Thyroid gland (tissue), 4 donors: ENCODE measurements around the gene TRMT1L. TPM values are rescaled to one million over a fixed set of nuclear protein-coding genes. Genes with fewer than 3 reads are reported as not detected.
A peak's percentile ranks its signal among the peaks of the same experiment; 100 is the strongest.
"Not testable (repeated sequence)": the region's sequence is repeated elsewhere in the genome, so short reads cannot be mapped to it uniquely, and the experiment has no call there.

ENCODE experiments used
- DNase-seq, 2 donors: peaks; one replicate each; pipeline ENCODE4 v3.0.0-alpha.2; 2019
- H3K27ac ChIP-seq, 3 donors: fragments of 200-600 bp; sonication (generic); 1 replicate in 2 of 3; 2 replicates in 1 of 3; pipeline ENCODE4 v1.5.1; 2016 to 2019; ENCODE audit warnings: mild to moderate bottlenecking in 1 of 3, moderate library complexity in 1 of 3
- H3K27me3 ChIP-seq: fragments of 200-600 bp; sonication (generic); one replicate; pipeline ENCODE4 v1.5.1; 2019
- H3K36me3 ChIP-seq, 2 donors: fragments of 200-600 bp; sonication (generic); one replicate each; pipeline ENCODE4 v1.5.1; 2016 to 2019
- H3K4me1 ChIP-seq, 2 donors: fragments of 200-600 bp; sonication (generic); one replicate each; pipeline ENCODE4 v1.5.1; 2017 to 2019
- H3K4me3 ChIP-seq, 3 donors: fragments of 200-600 bp; sonication (generic); replicated peaks in 1 of 3; 1 replicate in 2 of 3; 2 replicates in 1 of 3; pipeline ENCODE4 v1.5.1; 2016; ENCODE audit warnings: mild to moderate bottlenecking in 1 of 3
- H3K9me3 ChIP-seq: fragments of 200-600 bp; sonication (generic); one replicate; pipeline ENCODE4 v1.5.1; 2017
- CTCF ChIP-seq, 6 experiments: fragments of 200-600 bp in 3 of 6; fragments of 450-650 bp in 3 of 6; sonication (generic) in 3 of 6; IDR thresholded peaks; one replicate each; pipeline ENCODE4 v1.5.1; 2016 to 2019; ENCODE audit warnings: antibody characterized with exemption in 6 of 6, mild to moderate bottlenecking in 2 of 6, inconsistent platforms in 1 of 6, moderate library complexity in 1 of 6
- POLR2A ChIP-seq, 2 donors: fragments of 450-650 bp; IDR thresholded peaks; one replicate each; pipeline ENCODE4 v1.6.1; 2017; ENCODE audit warnings: antibody characterized with exemption in 2 of 2, mild to moderate bottlenecking in 2 of 2, moderate library complexity in 1 of 2
- WGBS, 2 donors: methylation state at CpG; one replicate each; pipeline ENCODE4 v1.1.5; 2017; 5-methylcytosine and 5-hydroxymethylcytosine counted together
- intact Hi-C: fragments of 100-400 bp; cut with DNase I; formaldehyde crosslinking; loops from one replicate; pipeline ENCODE4 v1.15.1; 2023
- total RNA-seq, 4 donors: library from RNA; depleted of rRNA; stranded (reverse); fragments of >200 nt; gene quantifications; one replicate each; pipeline ENCODE4 v1.2.3, GENCODE V29; 2016

Gene TRMT1L
- total RNA-seq: 10 to 100 TPM; 25.2 to 31.7 (median 27.1) TPM

DNA sequence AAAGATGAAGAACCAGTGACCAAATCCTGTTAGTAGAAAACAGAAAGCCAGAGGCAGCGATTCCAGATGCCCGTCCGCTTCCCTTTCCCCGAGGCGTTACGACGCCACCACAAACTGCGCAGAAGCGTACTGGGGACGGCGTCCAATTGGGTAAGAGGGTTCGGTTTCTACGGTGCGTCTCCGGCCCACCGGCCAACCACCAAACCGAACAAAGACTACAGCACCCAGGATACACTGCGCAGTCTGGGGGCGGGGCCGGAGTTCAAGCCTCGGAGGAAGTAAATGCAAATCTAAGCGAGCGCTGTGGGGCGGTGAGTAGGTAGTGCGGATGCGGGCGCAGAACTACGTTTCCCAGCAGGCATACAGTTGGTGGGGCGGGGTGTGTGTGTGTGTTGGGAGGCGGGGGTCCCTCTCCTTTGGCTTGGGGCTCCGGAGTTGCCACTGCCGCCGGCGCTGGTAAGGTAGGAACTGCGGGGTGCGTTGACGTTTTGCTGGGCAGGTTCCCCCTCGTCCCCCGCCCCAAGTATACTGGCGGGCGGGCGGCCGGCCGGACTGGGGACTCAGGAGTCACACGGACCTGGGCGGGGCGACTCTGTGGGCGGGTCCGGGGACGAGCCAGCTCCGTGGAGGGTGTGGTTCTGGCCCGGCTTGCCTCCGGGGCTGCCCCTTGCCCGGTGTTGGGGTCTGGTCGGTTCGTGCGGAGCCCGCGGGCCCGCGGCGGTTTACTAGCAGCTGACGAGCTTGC, at the start of gene TRMT1L, which contains the start of gene SWT1:
Gene TRMT1L, minus strand, starts transcription at position 100 of the 745 bp plus-strand sequence. CDS start 241 bp downstream, outside the sequence.
Gene SWT1, plus strand, starts transcription at position 314 of the 745 bp plus-strand sequence. CDS start 3,675 bp downstream, outside the sequence.
- intact Hi-C loops: no loop called here

DNA sequence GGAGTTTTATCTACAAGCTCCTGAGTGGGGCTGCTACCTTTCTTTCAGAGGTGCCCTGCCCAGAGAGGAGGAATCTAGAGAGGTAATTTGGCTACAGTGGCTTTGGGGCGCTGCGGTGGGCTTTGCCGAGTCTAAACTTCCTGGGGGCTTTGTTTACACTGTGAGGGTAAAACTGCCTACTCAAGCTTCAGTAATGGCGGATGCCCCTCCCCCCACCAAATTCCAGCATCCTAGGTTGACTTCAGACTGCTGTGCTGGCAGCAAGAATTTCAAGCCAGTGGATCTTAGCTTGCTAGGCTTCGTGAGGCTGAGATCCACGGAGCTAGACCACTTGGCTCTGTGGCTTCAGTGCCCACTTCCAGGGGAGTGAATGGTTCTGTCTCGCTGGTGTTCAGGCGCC, 44.1 kb upstream of the TRMT1L start:
- Histone ChIP-seq H3K27ac (no peak overlapping the region), H3K27me3 (no peaks in the 10 kb centered on the region), H3K36me3 (peaks cover 0 to 4% of the 10 kb centered on the region in 2 donors), H3K4me1 (no peaks in the 10 kb centered on the region), H3K4me3 (no peak overlapping the region), H3K9me3 (no peaks in the 10 kb centered on the region)
- intact Hi-C loops: no loop called here
- DNase-seq: no peak
- WGBS, 2 donors: 96 to 97% methylated on average over 5 of the region's 8 CpGs
- TF ChIP-seq POLR2A (IDR thresholded peaks at IDR 0.05) (no peak), CTCF (IDR thresholded peaks at IDR 0.05) (no peak)

More for the DNA sequence above, at the start of gene TRMT1L, which contains the start of gene SWT1:
- peaks cover 12 to 22% of the 10 kb centered on the region in 2 donors for H3K4me1 ChIP-seq
- 0% methylated on average over 24 to 42 of the region's 63 CpGs for WGBS, 2 donors
- H3K27ac ChIP-seq: peak within 1 kb of the TSS; percentile 96 to 98 (median 98)
- TF ChIP-seq POLR2A (IDR thresholded peaks at IDR 0.05) (peak; percentile 87 to 99), CTCF (IDR thresholded peaks at IDR 0.05) (no peak)
- DNase-seq: peak; percentile 100
- H3K36me3 ChIP-seq: no peaks in the 10 kb centered on the region
- no peaks in the 10 kb centered on the region for H3K9me3 ChIP-seq
- H3K27me3 ChIP-seq: no peaks in the 10 kb centered on the region
- H3K4me3 ChIP-seq: peak within 1 kb of the TSS; percentile 44 to 84 (median 79)

DNA sequence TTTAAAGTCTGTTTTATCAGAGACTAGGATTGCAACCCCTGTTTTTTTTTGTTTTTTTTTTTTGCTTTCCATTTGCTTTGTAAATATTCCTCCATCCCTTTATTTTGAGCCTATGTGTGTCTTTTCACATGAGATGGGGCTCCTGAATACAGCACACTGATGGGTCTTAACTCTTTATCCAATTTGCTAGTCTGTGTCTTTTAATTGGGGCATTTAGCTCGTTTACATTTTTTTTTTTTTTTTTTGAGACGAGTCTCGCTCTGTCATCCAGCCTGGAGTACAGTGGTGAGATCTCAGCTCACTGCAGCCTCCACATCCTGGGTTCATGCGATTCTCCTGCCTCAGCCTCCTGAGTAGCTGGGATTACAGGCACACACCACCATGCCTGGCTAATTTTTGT, 42.0 kb upstream of the TRMT1L start:
- H3K27me3 ChIP-seq, H3K4me3 ChIP-seq, H3K36me3 ChIP-seq, DNase-seq, H3K9me3 ChIP-seq, intact Hi-C loops, H3K27ac ChIP-seq, H3K4me1 ChIP-seq: not testable (repeated sequence)
- WGBS, 2 donors: 98% methylated on average over 4 of the region's 4 CpGs

DNA sequence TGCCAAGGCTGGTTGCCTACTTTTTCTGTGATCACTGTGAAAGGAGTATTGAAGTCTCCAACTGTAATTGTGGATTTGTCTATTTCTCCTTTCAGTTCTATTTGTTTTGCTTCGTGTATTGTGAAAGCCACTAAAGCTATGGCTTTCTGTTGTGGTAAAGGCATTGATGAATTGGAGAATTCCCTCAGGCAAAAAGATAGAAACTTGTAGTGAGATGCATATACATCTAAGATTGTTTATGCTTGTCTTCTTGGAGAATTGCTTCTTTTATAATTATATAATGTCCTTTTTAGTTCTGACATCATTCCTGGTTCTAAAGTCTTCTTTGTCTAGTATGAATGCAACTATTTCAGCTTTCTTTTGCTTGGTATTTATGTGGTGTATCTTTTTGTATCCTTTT, 37.0 kb upstream of the TRMT1L start:
- no peaks in the 10 kb centered on the region for H3K27me3 ChIP-seq
- no peaks in the 10 kb centered on the region for H3K9me3 ChIP-seq
- DNase-seq: no peak
- intact Hi-C loops: no loop called here
- no peak overlapping the region for H3K27ac ChIP-seq
- no peak for TF ChIP-seq POLR2A (IDR thresholded peaks at IDR 0.05)
- no peak for TF ChIP-seq CTCF (IDR thresholded peaks at IDR 0.05)
- no peaks in the 10 kb centered on the region for H3K36me3 ChIP-seq
- H3K4me3 ChIP-seq: no peak overlapping the region
- WGBS, 2 donors: 84 to 94% methylated on average over 1 of the region's 1 CpG
- H3K4me1 ChIP-seq: no peaks in the 10 kb centered on the region

DNA sequence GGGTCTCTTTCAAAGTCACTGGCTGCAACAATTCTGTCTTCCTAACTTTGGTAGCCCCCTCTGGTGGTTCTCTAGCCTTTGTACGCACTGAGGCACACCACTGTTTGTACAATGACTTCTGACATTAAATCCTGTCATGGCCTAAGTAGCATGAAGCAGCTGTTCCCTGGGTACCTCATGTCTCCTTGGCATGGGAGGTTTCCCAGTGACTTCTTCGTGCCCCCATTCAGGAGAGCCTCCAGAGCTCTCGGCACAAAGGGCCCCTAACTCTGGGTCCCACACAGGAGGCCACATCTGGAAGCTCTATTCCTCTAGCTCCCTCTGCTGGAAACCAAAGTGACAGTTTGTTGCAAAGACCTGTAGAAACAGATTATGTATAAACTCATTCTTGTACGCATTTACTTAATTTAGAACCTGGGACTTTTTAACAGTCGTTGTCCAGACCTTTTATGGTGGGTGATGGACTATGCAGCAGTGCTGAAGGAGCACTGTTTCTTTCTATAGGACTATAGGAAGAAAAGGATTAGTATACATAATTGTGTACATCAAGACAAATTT, 13.6 kb upstream of the TRMT1L start:
- Histone ChIP-seq H3K4me1 (no peaks in the 10 kb centered on the region), H3K27me3 (no peaks in the 10 kb centered on the region), H3K4me3 (no peak overlapping the region), H3K36me3 (peaks cover 8% of the 10 kb centered on the region in 2 donors), H3K27ac (no peak overlapping the region), H3K9me3 (no peaks in the 10 kb centered on the region)
- intact Hi-C loops: no loop called here
- 33 to 39% methylated on average over 4 to 5 of the region's 5 CpGs for WGBS, 2 donors
- peak in 5 of 6 experiments; percentile 14 to 65 (median 40) for TF ChIP-seq CTCF (IDR thresholded peaks at IDR 0.05)
- no peak for TF ChIP-seq POLR2A (IDR thresholded peaks at IDR 0.05)
- DNase-seq: no peak
